Neuronal stem cell (in vitro differentiated cells): ENCODE data around the gene DEXI.
"Not testable (repeated sequence)": the region's sequence is repeated elsewhere in the genome, so short reads cannot be mapped to it uniquely, and the experiment has no call there.

Source experiments
- DNase-seq: peaks from one replicate; pipeline ENCODE4 v3.0.0-alpha.2; 2013; ENCODE audit warnings: low spot score
- H2AFZ ChIP-seq: one replicate; pipeline ENCODE4 v1.6.1; 2013; ENCODE audit warnings: mild to moderate bottlenecking, low read length, inconsistent platforms
- H2AK5ac ChIP-seq: 2 replicates; pipeline ENCODE4 v1.6.1; 2013; ENCODE audit warnings: low read depth, mild to moderate bottlenecking, inconsistent platforms, low read length, moderate library complexity, mixed read lengths
- H2BK120ac ChIP-seq: 2 replicates; pipeline ENCODE4 v1.6.1; 2013; ENCODE audit warnings: low read depth, mild to moderate bottlenecking, inconsistent platforms, low read length, moderate library complexity, mixed read lengths
- H2BK12ac ChIP-seq: one replicate; pipeline ENCODE4 v1.6.1; 2013; ENCODE audit warnings: low read length, inconsistent platforms
- H2BK15ac ChIP-seq: 2 replicates; pipeline ENCODE4 v1.6.1; 2013; ENCODE audit warnings: mild to moderate bottlenecking, low read length, inconsistent platforms, mixed read lengths
- H2BK5ac ChIP-seq: one replicate; pipeline ENCODE4 v1.6.1; 2013; ENCODE audit warnings: inconsistent platforms, mild to moderate bottlenecking, low read length, moderate library complexity
- H3K14ac ChIP-seq: one replicate; pipeline ENCODE4 v1.6.1; 2013; ENCODE audit warnings: low read length, inconsistent platforms
- H3K18ac ChIP-seq: 2 replicates; pipeline ENCODE4 v1.6.1; 2013; ENCODE audit warnings: low read length, inconsistent platforms
- H3K23ac ChIP-seq: 2 replicates; pipeline ENCODE4 v1.6.1; 2013; ENCODE audit warnings: low read depth, mild to moderate bottlenecking, mixed read lengths, low read length, inconsistent platforms; ENCODE audit not compliant: poor library complexity
- H3K27ac ChIP-seq: replicated peaks from 3 replicates; pipeline ENCODE4 v1.5.1; 2013; ENCODE audit warnings: low read length, inconsistent platforms
- H3K27me3 ChIP-seq, 3 experiments: 2 replicates each; pipeline ENCODE4 v1.6.1; 2013; ENCODE audit warnings: low read length in 3 of 3, mild to moderate bottlenecking in 2 of 3, inconsistent platforms in 1 of 3, low read depth in 1 of 3, mixed read lengths in 1 of 3, moderate library complexity in 1 of 3; ENCODE audit not compliant: control insufficient read depth in 3 of 3, insufficient read depth in 3 of 3
- H3K36me3 ChIP-seq, 2 donors: replicated peaks in 1 of 2; 2 replicates each; pipeline ENCODE4 v1.6.1; 2013; ENCODE audit warnings: low read length in 2 of 2; ENCODE audit not compliant: control insufficient read depth in 2 of 2, insufficient read depth in 2 of 2
- H3K4ac ChIP-seq: 2 replicates; pipeline ENCODE4 v1.6.1; 2013; ENCODE audit warnings: inconsistent platforms, mild to moderate bottlenecking, low read length, moderate library complexity
- H3K4me1 ChIP-seq, 2 donors: 1 replicate in 1 of 2; 2 replicates in 1 of 2; pipeline ENCODE4 v1.6.1; 2013; ENCODE audit warnings: low read length in 2 of 2, low read depth in 1 of 2; ENCODE audit not compliant: control insufficient read depth in 2 of 2, insufficient read depth in 1 of 2
- H3K4me2 ChIP-seq: one replicate; pipeline ENCODE4 v1.6.1; 2013; ENCODE audit warnings: mild to moderate bottlenecking, low read length, inconsistent platforms; ENCODE audit not compliant: insufficient read depth, poor library complexity, severe bottlenecking
- H3K4me3 ChIP-seq, 2 donors: 2 replicates each; pipeline ENCODE4 v1.5.1; 2013; ENCODE audit warnings: low read length in 2 of 2, mild to moderate bottlenecking in 2 of 2, inconsistent platforms in 1 of 2, moderate library complexity in 1 of 2
- H3K79me1 ChIP-seq: one replicate; pipeline ENCODE4 v1.6.1; 2013; ENCODE audit warnings: low read depth, mild to moderate bottlenecking, inconsistent platforms, low read length, moderate library complexity
- H3K9ac ChIP-seq: one replicate; pipeline ENCODE4 v1.6.1; 2013; ENCODE audit warnings: mild to moderate bottlenecking, low read depth, low read length, inconsistent platforms; ENCODE audit not compliant: poor library complexity
- H3K9me3 ChIP-seq, 2 donors: replicated peaks in 1 of 2; 2 replicates each; pipeline versions ENCODE3 to v1.6.1; 2013; ENCODE audit warnings: low read length in 2 of 2, mild to moderate bottlenecking in 2 of 2, inconsistent platforms in 1 of 2, low read depth in 1 of 2, mixed read lengths in 1 of 2, moderate library complexity in 1 of 2; ENCODE audit not compliant: control insufficient read depth in 2 of 2, insufficient read depth in 1 of 2
- H4K8ac ChIP-seq: one replicate; pipeline ENCODE4 v1.6.1; 2013; ENCODE audit warnings: low read depth, mild to moderate bottlenecking, inconsistent platforms, low read length, moderate library complexity
- H4K91ac ChIP-seq: one replicate; pipeline ENCODE4 v1.6.1; 2013; ENCODE audit warnings: low read length, low read depth, mild to moderate bottlenecking, inconsistent platforms; ENCODE audit not compliant: poor library complexity
- WGBS, 2 donors: extraction: QIAGEN DNeasy Blood & Tissue Kit; methylation state at CpG; one replicate each; pipeline ENCODE4 v1.1.7; 2013; ENCODE audit warnings: missing lambda C conversion rate in 2 of 2, mixed read lengths in 1 of 2; ENCODE audit not compliant: insufficient read length in 2 of 2, insufficient replicate concordance in 1 of 2; ENCODE audit errors: extremely low coverage in 2 of 2; 5-methylcytosine and 5-hydroxymethylcytosine counted together

The DEXI gene

DNA sequence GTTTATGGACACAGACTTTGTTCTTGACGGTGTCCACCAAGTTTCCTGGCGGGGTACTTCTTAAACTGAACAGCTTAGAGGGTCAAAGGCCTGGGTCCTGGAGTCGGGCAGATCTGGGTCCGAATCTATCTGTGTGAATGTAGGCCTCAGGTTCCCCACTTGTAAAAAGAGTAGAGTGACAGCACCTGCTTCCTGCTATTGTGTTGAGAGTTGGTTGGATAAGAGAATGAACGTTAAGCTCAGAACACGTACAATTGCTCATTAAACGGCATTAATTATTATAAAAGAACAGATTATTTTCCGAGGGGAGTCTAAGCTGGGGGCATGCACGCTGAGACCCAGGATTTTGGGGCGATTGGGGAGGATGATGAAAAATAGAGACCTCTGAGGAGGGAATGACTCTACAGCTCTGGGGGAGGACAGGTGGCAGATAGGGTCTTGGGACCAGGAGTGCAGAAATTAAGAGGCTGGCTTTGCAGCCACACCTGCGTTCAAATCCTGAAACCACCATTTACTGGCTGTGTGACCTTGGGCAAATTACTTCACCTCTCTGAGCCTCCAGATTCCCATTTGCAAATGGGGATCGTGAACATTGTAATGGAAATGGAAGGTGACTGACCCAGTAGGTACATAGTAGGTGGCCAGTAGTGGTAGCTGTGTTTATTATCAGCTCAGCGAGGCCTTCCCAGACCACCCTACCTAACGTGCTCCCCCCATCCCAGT is 3.0 kb upstream of the DEXI start:
- Histone ChIP-seq H3K27ac (no peak overlapping the region), H3K4me1 (peaks cover 19 to 32% of the 10 kb centered on the region in 2 donors)
- WGBS, 2 donors: no CpG with 5 or more reads among the region's 14 CpGs

GRCh38 chr16:10944249-10945064 is 2.2 kb upstream of the DEXI start, which contains the start of gene CLEC16A:
Gene CLEC16A, plus strand, starts transcription at chr16:10944564. Its CDS starts 154 bp downstream, at chr16:10944718.
- WGBS, 2 donors: no CpG with 5 or more reads among the region's 86 CpGs
- no peak within 1 kb of the TSS for H3K4ac ChIP-seq
- peak; percentile 93 for DNase-seq
- H3K9me3 ChIP-seq: no peaks in the 10 kb centered on the region
- peaks cover 2 to 12% of the 10 kb centered on the region in 2 donors for H3K36me3 ChIP-seq
- H4K91ac ChIP-seq: no peak within 1 kb of the TSS
- H2BK12ac ChIP-seq: no peak within 1 kb of the TSS
- H2AFZ ChIP-seq: peak within 1 kb of the TSS; percentile 92
- peak within 1 kb of the TSS; percentile 66 for H3K4me2 ChIP-seq
- peaks cover 8% of the 10 kb centered on the region for H3K79me1 ChIP-seq
- H2BK120ac ChIP-seq: no peak within 1 kb of the TSS
- H3K23ac ChIP-seq: peak within 1 kb of the TSS; percentile 67
- peak within 1 kb of the TSS; percentile 86 for H3K9ac ChIP-seq
- H4K8ac ChIP-seq: no peak within 1 kb of the TSS
- H3K27me3 ChIP-seq: peaks cover 0 to 3% (median 0%) of the 10 kb centered on the region in 3 experiments
- peak within 1 kb of the TSS; percentile 21 for H2BK5ac ChIP-seq
- H3K14ac ChIP-seq: peak within 1 kb of the TSS; percentile 82
- H3K4me3 ChIP-seq: peak within 1 kb of the TSS; percentile 72 to 97
- no peak within 1 kb of the TSS for H2BK15ac ChIP-seq
- H3K27ac ChIP-seq: no peak within 1 kb of the TSS
- H3K4me1 ChIP-seq: peaks cover 25 to 34% of the 10 kb centered on the region in 2 donors
- no peak within 1 kb of the TSS for H2AK5ac ChIP-seq
- peak within 1 kb of the TSS; percentile 94 for H3K18ac ChIP-seq

More for the DNA sequence above, 3.0 kb upstream of the DEXI start:
- H2AFZ ChIP-seq: peak overlapping the region; percentile 92
- no peak overlapping the region for H3K14ac ChIP-seq
- H3K4me2 ChIP-seq: peak overlapping the region; percentile 66
- H2BK15ac ChIP-seq: no peak overlapping the region
- no peak overlapping the region for H3K4ac ChIP-seq
- no peak overlapping the region for H4K91ac ChIP-seq
- H3K79me1 ChIP-seq: peaks cover 4% of the 10 kb centered on the region
- no peak overlapping the region for H3K23ac ChIP-seq
- H3K36me3 ChIP-seq: peaks cover 0 to 4% of the 10 kb centered on the region in 2 donors
- no peak for DNase-seq
- no peak overlapping the region for H2BK12ac ChIP-seq
- peak overlapping the region; percentile 86 for H3K9ac ChIP-seq
- no peak overlapping the region for H2AK5ac ChIP-seq
- H2BK120ac ChIP-seq: no peak overlapping the region
- no peaks in the 10 kb centered on the region for H3K9me3 ChIP-seq
- H4K8ac ChIP-seq: no peak overlapping the region
- peaks cover 0 to 3% (median 0%) of the 10 kb centered on the region in 3 experiments for H3K27me3 ChIP-seq
- H3K4me3 ChIP-seq: peak overlapping the region; percentile 72 to 97
- no peak overlapping the region for H3K18ac ChIP-seq
- peak overlapping the region; percentile 21 for H2BK5ac ChIP-seq

- DNase-seq: no peak
- H3K9me3 ChIP-seq: no peaks in the 10 kb centered on the region
- H4K91ac ChIP-seq: no peak overlapping the region
- peaks cover 0 to 3% (median 0%) of the 10 kb centered on the region in 3 experiments for H3K27me3 ChIP-seq
- no peak overlapping the region for H3K23ac ChIP-seq
- H4K8ac ChIP-seq: no peak overlapping the region
- no peak overlapping the region for H2BK12ac ChIP-seq
- H2BK120ac ChIP-seq: no peak overlapping the region
- no peak overlapping the region for H3K9ac ChIP-seq
- no peak overlapping the region for H3K4me3 ChIP-seq
- no peak overlapping the region for H2BK15ac ChIP-seq
- H3K27ac ChIP-seq: no peak overlapping the region
- no peak overlapping the region for H2BK5ac ChIP-seq
- WGBS, 2 donors: no CpG with 5 or more reads among the region's 7 CpGs
- H2AK5ac ChIP-seq: no peak overlapping the region
- no peak overlapping the region for H3K4ac ChIP-seq
- peaks cover 28 to 34% of the 10 kb centered on the region in 2 donors for H3K4me1 ChIP-seq
- H2AFZ ChIP-seq: peak overlapping the region; percentile 96
- no peak overlapping the region for H3K18ac ChIP-seq
- H3K36me3 ChIP-seq: peaks cover 2 to 25% of the 10 kb centered on the region in 2 donors
- H3K14ac ChIP-seq: no peak overlapping the region
- H3K79me1 ChIP-seq: peaks cover 8% of the 10 kb centered on the region
- H3K4me2 ChIP-seq: no peak overlapping the region
Measured at GRCh38 chr16:10943064-10943353, 741 bp upstream of the DEXI start.

DNA sequence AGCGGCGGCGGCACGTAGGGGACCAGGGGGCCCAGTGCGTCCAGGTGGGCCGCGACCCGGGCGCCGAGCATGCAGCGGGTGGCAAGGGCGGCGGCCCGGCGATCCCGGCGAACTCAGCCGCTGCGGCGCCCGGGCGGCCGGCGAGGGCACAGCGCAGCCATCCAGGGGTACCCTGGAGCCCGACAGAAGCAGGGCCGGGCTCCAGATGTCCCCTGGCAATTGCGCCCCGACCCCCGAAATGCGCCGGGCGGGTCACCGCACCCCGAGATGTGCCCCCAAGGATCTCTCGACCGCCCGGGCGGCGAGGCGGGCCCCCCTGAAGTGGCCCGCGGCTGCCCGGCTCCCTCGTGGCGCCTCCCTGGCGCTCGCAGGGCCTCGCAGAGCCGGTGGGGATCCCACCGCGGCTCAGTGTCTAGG is 325 bp downstream of the DEXI start:
- not testable (repeated sequence) for H4K91ac ChIP-seq, H3K27me3 ChIP-seq, H3K9me3 ChIP-seq, H2BK120ac ChIP-seq, H2AK5ac ChIP-seq, H3K79me1 ChIP-seq, DNase-seq, H2BK15ac ChIP-seq, H4K8ac ChIP-seq, H3K4ac ChIP-seq, H2BK5ac ChIP-seq, H3K14ac ChIP-seq, H3K23ac ChIP-seq, H2BK12ac ChIP-seq, H3K27ac ChIP-seq
- Histone ChIP-seq H3K4me1 (peaks cover 25 to 30% of the 10 kb centered on the region in 2 donors), H3K18ac (peak overlapping the region; percentile 30), H3K4me3 (peak overlapping the region; percentile 60 to 81), H3K36me3 (peaks cover 2 to 33% of the 10 kb centered on the region in 2 donors), H3K9ac (peak overlapping the region; percentile 47), H2AFZ (peak overlapping the region; percentile 96), H3K4me2 (peak overlapping the region; percentile 87)
- WGBS, 2 donors: no CpG with 5 or more reads among the region's 52 CpGs
